22Rv1 (cell line): ENCODE measurements around the gene NDOR1.

ENCODE experiments used
- H3K27ac ChIP-seq: fragments of 450-650 bp; 2 replicates; pipeline ENCODE4 v1.5.1; 2017
- ZFX ChIP-seq: fragments of 450-650 bp; IDR thresholded peaks from 2 replicates; pipeline ENCODE4 v1.6.1; 2017; ENCODE audit warnings: antibody characterized with exemption, borderline replicate concordance
- TF ChIP-seq, protein P1 (sequence below): fragments of 450-650 bp; IDR thresholded peaks from 2 replicates; pipeline ENCODE4 v1.5.1; 2017; ENCODE audit warnings: mild to moderate bottlenecking

Gene NDOR1

DNA sequence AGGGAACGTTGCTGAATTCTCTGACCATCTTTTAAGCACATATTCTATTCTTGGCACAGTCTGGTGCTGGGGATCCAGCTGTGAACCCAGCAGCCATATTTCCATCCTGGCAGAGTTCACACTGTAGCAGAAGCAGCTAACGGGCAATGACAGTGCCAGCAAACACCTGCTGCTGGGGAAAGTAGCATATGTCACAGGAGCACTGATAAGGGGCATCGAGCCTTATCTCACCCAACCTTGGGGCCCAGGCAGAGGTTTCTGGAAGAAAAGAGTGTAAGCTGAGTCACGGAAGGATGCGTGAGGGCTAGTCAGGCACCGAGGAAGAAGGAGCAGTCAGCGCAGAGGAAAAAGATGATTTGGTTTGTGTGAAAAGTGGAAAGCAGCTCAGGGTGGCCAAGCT, 1.1 kb downstream of the NDOR1 start:
- TF ChIP-seq ZFX: no peak
- TF ChIP-seq, protein P1, sequence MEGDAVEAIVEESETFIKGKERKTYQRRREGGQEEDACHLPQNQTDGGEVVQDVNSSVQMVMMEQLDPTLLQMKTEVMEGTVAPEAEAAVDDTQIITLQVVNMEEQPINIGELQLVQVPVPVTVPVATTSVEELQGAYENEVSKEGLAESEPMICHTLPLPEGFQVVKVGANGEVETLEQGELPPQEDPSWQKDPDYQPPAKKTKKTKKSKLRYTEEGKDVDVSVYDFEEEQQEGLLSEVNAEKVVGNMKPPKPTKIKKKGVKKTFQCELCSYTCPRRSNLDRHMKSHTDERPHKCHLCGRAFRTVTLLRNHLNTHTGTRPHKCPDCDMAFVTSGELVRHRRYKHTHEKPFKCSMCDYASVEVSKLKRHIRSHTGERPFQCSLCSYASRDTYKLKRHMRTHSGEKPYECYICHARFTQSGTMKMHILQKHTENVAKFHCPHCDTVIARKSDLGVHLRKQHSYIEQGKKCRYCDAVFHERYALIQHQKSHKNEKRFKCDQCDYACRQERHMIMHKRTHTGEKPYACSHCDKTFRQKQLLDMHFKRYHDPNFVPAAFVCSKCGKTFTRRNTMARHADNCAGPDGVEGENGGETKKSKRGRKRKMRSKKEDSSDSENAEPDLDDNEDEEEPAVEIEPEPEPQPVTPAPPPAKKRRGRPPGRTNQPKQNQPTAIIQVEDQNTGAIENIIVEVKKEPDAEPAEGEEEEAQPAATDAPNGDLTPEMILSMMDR: no peak
- peak overlapping the region; percentile 72; the same call in 1 of the 2 replicates for H3K27ac ChIP-seq

DNA sequence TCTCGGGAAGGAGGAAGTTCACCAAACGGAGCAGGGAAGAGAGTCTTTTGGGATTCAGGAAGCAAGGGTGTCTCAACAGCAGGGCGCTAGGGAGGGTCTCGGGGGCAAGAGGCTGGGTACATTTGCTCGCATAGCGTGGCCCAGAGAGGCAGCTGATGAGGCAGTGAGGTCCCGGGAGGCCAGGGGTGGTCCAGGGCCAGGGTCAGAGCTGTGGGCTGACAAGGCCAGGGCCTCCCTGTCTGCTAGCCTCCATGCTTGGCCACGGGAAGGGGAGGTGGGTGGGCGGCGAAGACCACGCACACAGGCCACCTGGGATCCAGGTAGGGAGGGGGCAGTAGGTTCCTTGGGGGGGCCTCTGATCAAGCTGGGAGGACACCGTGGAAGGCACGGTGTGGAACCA, 6.0 kb downstream of the NDOR1 start:
- no peak overlapping the region for H3K27ac ChIP-seq
- TF ChIP-seq, protein P1: no peak
- TF ChIP-seq ZFX: no peak

DNA sequence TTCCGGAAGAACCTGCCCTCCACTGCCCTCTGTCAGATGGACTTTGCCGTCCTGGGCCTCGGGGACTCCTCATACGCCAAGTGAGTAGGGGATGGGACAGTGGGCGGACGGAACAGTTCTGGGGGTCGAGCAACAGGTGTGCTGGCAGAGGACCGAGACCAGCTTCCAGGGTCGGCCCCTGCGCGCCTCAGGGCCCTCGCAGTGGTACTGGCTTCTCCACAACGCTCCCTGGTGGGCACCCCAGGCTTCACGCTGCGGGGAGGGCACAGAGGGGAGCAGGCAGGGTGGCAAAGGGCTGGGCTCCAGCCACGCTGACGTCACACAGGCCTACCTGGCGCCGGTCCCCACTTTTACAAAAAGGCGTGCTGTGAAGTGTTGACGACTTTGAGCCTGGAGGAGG, 7.0 kb downstream of the NDOR1 start:
- no peak overlapping the region for H3K27ac ChIP-seq
- no peak for TF ChIP-seq ZFX
- TF ChIP-seq, protein P1: no peak

DNA sequence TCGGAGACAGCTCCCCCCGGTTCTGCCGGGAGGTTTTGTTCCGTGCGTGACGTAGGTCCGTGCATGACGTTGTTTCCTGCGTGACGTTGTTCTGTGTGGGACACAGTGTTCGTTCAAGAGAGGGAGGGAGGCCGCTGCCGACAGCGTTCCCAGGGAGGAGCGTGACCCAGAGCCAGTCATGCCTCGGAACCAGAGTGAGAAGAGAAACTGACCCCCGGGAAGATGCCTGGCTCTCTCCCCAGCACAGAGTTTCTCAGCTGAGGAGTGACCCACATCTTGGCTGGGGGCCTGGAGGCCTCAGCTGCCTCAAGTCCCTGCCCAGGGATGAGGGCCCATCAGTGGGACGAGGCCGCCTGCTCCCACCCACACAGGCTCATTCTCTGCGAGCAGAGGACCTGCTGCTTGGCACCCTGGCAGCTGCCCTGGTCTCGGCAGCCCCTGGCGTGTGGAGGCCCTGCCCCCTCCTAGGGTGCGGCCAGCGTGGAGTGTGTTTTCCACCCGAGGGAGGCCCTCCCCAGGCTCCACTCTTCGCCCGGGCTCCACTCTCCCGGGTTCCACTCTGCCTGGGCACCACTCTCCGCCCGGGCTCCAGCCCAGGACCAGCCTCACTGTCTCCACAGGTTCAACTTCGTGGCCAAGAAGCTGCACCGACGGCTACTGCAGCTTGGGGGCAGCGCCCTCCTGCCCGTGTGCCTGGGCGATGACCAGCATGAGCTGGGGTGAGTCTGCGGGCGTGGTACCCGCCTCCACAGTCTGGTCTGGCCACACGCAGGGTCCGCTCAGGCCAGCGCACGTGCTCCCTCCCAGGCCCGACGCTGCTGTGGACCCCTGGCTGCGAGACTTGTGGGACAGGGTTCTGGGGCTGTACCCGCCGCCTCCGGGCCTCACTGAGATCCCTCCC, 7.9 kb downstream of the NDOR1 start:
- TF ChIP-seq ZFX: no peak
- TF ChIP-seq, protein P1: peak; percentile 38
- no peak overlapping the region for H3K27ac ChIP-seq

DNA sequence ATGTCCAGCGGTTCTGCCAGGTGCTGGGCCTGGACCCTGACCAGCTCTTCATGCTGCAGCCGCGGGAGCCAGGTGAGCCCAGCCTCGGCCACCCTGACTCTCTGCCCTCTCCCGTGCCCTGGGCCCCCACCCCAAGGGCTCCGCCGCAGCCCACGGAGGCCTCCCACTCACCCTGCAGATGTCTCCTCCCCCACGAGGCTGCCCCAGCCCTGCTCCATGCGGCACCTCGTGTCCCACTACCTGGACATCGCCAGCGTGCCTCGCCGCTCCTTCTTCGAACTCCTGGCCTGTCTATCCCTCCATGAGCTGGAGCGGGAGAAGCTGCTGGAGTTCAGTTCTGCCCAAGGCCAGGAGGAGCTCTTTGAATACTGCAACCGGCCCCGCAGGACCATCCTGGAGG, 9.1 kb downstream of the NDOR1 start:
- TF ChIP-seq, protein P1: no peak
- no peak for TF ChIP-seq ZFX
- no peak overlapping the region for H3K27ac ChIP-seq

DNA sequence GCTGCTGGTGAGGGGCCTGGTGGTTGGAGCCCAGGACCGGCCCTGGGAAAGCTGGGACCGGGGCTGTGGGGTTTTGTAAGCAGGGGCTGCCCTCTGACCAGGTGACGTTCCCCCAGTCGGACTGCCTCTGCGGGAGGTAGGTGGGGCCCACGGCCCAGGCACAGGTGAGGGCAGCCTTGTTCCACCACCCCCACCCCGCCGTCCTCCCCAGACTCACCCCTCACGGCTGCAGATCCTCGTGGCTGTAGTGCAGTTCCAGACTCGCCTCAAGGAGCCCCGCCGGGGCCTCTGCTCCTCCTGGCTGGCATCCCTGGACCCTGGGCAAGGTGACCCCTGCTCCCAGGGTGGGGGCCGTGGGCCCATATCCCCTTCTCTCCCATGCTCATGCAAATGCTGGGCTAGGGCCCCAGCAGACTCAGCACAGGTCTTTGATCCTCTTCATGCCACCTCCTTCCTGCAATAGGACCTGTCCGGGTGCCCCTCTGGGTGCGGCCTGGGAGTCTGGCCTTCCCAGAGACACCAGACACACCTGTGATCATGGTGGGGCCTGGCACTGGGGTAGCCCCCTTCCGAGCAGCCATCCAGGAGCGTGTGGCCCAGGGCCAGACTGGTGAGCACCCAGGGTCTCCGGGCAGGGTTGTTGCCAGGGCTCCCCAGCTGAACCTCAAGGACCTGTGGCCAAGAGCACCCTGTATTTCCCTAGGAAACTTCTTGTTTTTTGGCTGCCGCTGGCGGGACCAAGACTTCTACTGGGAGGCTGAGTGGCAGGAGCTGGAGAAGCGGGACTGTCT, 9.9 kb downstream of the NDOR1 start:
- TF ChIP-seq, protein P1: no peak
- no peak for TF ChIP-seq ZFX
- no peak overlapping the region for H3K27ac ChIP-seq
